Body of pancreas (tissue), 4 donors: ENCODE measurements around the gene STAT5A.

Source experiments
- CTCF ChIP-seq, 7 experiments: fragments of 450-650 bp in 4 of 7; fragments of 200-600 bp in 3 of 7; sonication (generic) in 3 of 7; IDR thresholded peaks; one replicate each; pipeline ENCODE4 v1.5.1; 2016 to 2019; ENCODE audit warnings: antibody characterized with exemption in 7 of 7
- POLR2A ChIP-seq, 3 donors: fragments of 450-650 bp; IDR thresholded peaks; one replicate each; pipeline ENCODE4 v1.6.1; 2016; ENCODE audit warnings: antibody characterized with exemption in 3 of 3, mild to moderate bottlenecking in 2 of 3

GRCh38 chr17:42277342-42277712 lies 11.0 kb upstream of the STAT5A start:
- no peak for TF ChIP-seq CTCF (IDR thresholded peaks at IDR 0.05)
- TF ChIP-seq POLR2A (IDR thresholded peaks at IDR 0.05) = no peak
